ENCODE data around the gene C19orf25. TPM values are rescaled to one million over a fixed set of nuclear protein-coding genes. Genes with fewer than 3 reads are reported as not detected.

The C19orf25 gene
- total and polyA plus RNA-seq, 2 of the 13 experiments (the other 11 are each of a cell fraction or from before 2014, with no cell fraction given) = 14.2 to 32.4 TPM

DNA sequence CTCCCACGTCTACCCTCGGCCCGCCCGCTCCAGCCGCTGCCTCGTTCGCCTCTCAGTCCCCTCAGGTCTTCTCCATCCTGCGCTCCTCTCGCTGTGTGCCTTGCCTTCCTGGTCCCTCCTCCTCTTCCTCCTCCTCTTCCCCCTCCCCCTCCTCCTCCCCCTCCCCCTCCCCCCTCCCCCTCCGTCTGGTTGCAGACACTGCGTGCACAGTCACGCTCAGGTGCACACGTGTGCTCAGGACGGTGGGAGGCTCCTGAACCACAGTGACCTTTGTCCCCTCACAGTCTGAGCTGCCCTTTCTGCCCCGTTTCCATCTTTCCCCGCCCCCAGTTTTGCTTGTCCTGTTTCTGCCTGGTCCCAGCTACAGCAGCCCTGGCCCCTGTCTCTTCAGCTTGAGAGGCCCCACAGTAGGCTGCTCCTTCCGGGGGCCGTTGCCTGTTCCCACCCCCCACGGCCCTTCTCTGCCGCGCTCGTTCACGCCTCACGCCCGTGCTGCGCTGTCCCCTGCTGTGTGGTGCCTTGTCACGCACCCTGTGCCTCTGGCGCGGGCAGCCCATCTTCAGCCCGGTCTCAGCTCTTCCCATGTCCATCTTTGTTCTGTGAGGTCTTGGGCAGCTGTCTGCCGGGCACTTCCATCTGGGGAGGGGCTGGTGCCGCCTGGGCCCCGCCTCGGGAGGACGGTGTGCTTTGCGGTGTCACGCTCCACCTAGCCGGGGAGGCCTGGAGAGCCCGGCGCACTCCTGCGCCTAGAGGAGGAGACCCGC lies 54.6 kb downstream of the C19orf25 start (continued):
- TF ChIP-seq, protein P1, sequence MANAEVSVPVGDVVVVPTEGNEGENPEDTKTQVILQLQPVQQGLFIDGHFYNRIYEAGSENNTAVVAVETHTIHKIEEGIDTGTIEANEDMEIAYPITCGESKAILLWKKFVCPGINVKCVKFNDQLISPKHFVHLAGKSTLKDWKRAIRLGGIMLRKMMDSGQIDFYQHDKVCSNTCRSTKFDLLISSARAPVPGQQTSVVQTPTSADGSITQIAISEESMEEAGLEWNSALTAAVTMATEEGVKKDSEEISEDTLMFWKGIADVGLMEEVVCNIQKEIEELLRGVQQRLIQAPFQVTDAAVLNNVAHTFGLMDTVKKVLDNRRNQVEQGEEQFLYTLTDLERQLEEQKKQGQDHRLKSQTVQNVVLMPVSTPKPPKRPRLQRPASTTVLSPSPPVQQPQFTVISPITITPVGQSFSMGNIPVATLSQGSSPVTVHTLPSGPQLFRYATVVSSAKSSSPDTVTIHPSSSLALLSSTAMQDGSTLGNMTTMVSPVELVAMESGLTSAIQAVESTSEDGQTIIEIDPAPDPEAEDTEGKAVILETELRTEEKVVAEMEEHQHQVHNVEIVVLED (CRISPR knock-in tag; IDR thresholded peaks at IDR 0.05; ENCODE audit: borderline replicate concordance) = peak; percentile 74
- TF ChIP-seq NFIC (IDR thresholded peaks at IDR 0.05; ENCODE audit: low read length) = no peak
- TF ChIP-seq ZNF446 (CRISPR knock-in tag; IDR thresholded peaks at IDR 0.05) = no peak
- no peak for TF ChIP-seq TERF1 (CRISPR knock-in tag; IDR thresholded peaks at IDR 0.05)
- 0 out of 2 replicates have a peak, but pooled peaks have one; percentile 70 for TF ChIP-seq SRY (CRISPR knock-in tag; IDR thresholded peaks at IDR 0.05)
- no peak for TF ChIP-seq ZNF660 (CRISPR knock-in tag; IDR thresholded peaks at IDR 0.05; ENCODE audit: borderline replicate concordance, low read depth)
- TF ChIP-seq ATF2 (CRISPR knock-in tag; IDR thresholded peaks at IDR 0.05) = peak; percentile 23; the same call in 1 of the 2 replicates
- no peak for TF ChIP-seq FOXJ3 (CRISPR knock-in tag; IDR thresholded peaks at IDR 0.05; ENCODE audit: borderline replicate concordance)
- peak; percentile 84 for TF ChIP-seq SAP130 (CRISPR knock-in tag; IDR thresholded peaks at IDR 0.05; ENCODE audit: low read depth)
- no peak for TF ChIP-seq MAFF (IDR thresholded peaks at IDR 0.05; ENCODE audit: low read depth, low read length)
- no peak for TF ChIP-seq ZFYVE20 (CRISPR knock-in tag; IDR thresholded peaks at IDR 0.05; ENCODE audit: borderline replicate concordance, low read depth)
- no peak for TF ChIP-seq ZBTB2 (CRISPR knock-in tag; IDR thresholded peaks at IDR 0.05; ENCODE audit: low read depth)
- TF ChIP-seq TMF1 (CRISPR knock-in tag; IDR thresholded peaks at IDR 0.05; ENCODE audit: low read depth) = peak; percentile 55; the same call in 1 of the 2 replicates
- peak; percentile 82 for TF ChIP-seq ZNF746 (CRISPR knock-in tag; IDR thresholded peaks at IDR 0.05)
- TF ChIP-seq FOSL2 (CRISPR knock-in tag; IDR thresholded peaks at IDR 0.05) = peak; percentile 33; the same call in 1 of the 2 replicates
